GM23248 (cell line): ENCODE data around the gene PCYT2. TPM values are rescaled to one million over a fixed set of nuclear protein-coding genes. Genes with fewer than 3 reads are reported as not detected.

Source experiments
- DNase-seq: peaks from one replicate; pipeline ENCODE4 v3.0.0-alpha.2; 2015
- H2AFZ ChIP-seq: fragments of 200-600 bp; sonication (generic); 2 replicates; pipeline ENCODE4 v1.6.1; 2016; ENCODE audit warnings: antibody characterized with exemption
- H3F3A ChIP-seq: fragments of 200-600 bp; sonication (generic); 2 replicates; pipeline ENCODE4 v1.6.1; 2016; ENCODE audit warnings: mild to moderate bottlenecking, antibody characterized with exemption, mixed run types; ENCODE audit not compliant: insufficient read depth
- H3K27ac ChIP-seq: fragments of 200-600 bp; sonication (generic); 2 replicates; pipeline ENCODE4 v1.5.1; 2016; ENCODE audit warnings: mild to moderate bottlenecking
- H3K27me3 ChIP-seq: fragments of 200-600 bp; sonication (generic); replicated peaks from 2 replicates; pipeline ENCODE4 v1.6.1; 2016; ENCODE audit warnings: mild to moderate bottlenecking; ENCODE audit not compliant: insufficient read depth
- H3K36me3 ChIP-seq: fragments of 200-600 bp; sonication (generic); 2 replicates; pipeline ENCODE4 v1.6.1; 2016; ENCODE audit warnings: low read depth, mild to moderate bottlenecking
- H3K4me1 ChIP-seq: fragments of 200-600 bp; sonication (generic); 2 replicates; pipeline ENCODE4 v1.6.1; 2016; ENCODE audit warnings: mild to moderate bottlenecking; ENCODE audit not compliant: insufficient read depth
- H3K4me2 ChIP-seq: fragments of 200-600 bp; sonication (generic); one replicate; pipeline ENCODE4 v1.6.1; 2016; ENCODE audit warnings: mild to moderate bottlenecking; ENCODE audit not compliant: unreplicated experiment
- H3K4me3 ChIP-seq: fragments of 200-600 bp; sonication (generic); 2 replicates; pipeline ENCODE4 v1.5.1; 2016; ENCODE audit warnings: mild to moderate bottlenecking
- H3K79me2 ChIP-seq: fragments of 200-600 bp; sonication (generic); 2 replicates; pipeline ENCODE4 v1.6.1; 2016; ENCODE audit warnings: mild to moderate bottlenecking; ENCODE audit not compliant: insufficient read depth
- H3K9ac ChIP-seq: fragments of 200-600 bp; sonication (generic); 2 replicates; pipeline ENCODE4 v1.6.1; 2016; ENCODE audit warnings: mild to moderate bottlenecking
- H3K9me2 ChIP-seq: fragments of 200-600 bp; sonication (generic); 2 replicates; pipeline ENCODE4 v1.6.1; 2016; ENCODE audit warnings: mixed run types, mild to moderate bottlenecking, moderate library complexity; ENCODE audit not compliant: insufficient read depth
- H3K9me3 ChIP-seq: fragments of 200-600 bp; sonication (generic); one replicate; pipeline ENCODE4 v1.6.1; 2017; ENCODE audit warnings: low read depth
- H4K20me1 ChIP-seq: fragments of 200-600 bp; sonication (generic); 2 replicates; pipeline ENCODE4 v1.6.0; 2016; ENCODE audit not compliant: insufficient read depth
- EZH2 ChIP-seq: fragments of 200-600 bp; sonication (generic); IDR thresholded peaks from 2 replicates; pipeline ENCODE4 v1.6.1; 2018; ENCODE audit warnings: antibody characterized with exemption, mild to moderate bottlenecking; ENCODE audit not compliant: insufficient read depth, poor library complexity, severe bottlenecking
- EZH2phosphoT487 ChIP-seq: fragments of 200-600 bp; sonication (generic); IDR thresholded peaks from 2 replicates; pipeline ENCODE4 v1.6.1; 2018; ENCODE audit warnings: antibody characterized with exemption, moderate library complexity, mild to moderate bottlenecking, low read depth; ENCODE audit not compliant: insufficient read depth
- WGBS, 2 experiments: methylation state at CpG; one replicate each; pipeline ENCODE4 v1.1.6; 2015 to 2017; ENCODE audit warnings: low lambda C conversion rate in 2 of 2, low coverage in 1 of 2; ENCODE audit errors: missing lambda C conversion rate in 2 of 2; 5-methylcytosine and 5-hydroxymethylcytosine counted together
- in situ Hi-C: fragments of 300-500 bp; cut with MboI; formaldehyde crosslinking; loops from 2 replicates; pipeline ENCODE4 v1.15.0; 2020
- polyA plus RNA-seq: library from polyadenylated mRNA; unstranded; fragments of >200 nt; fragmentation: Nextera tagmentation; extraction: Ambion mirVana; gene quantifications from 2 replicates; pipeline ENCODE4 v1.2.1, GENCODE V29; 2016
- total RNA-seq: library from RNA; depleted of rRNA; stranded (reverse); fragments of >200 nt; shearing (Covaris generic); gene quantifications from 2 replicates; pipeline ENCODE4 v1.2.3, GENCODE V29; 2014

The PCYT2 gene
- total and polyA plus RNA-seq, 2 experiments from 2014 or later: 25.6 to 36.9 TPM

GRCh38 chr17:81877569-81877968 is 33.6 kb downstream of the PCYT2 start:
- H2AFZ ChIP-seq: no peak overlapping the region

GRCh38 chr17:81871387-81872230 is 39.6 kb downstream of the PCYT2 start:
- DNase-seq: peak; percentile 95
- in situ Hi-C loops: no loop called here
- Histone ChIP-seq H3K27me3 (no peaks in the 10 kb centered on the region), H4K20me1 (no peaks in the 10 kb centered on the region), H3K36me3 (no peaks in the 10 kb centered on the region), H3K9me3 (no peaks in the 10 kb centered on the region), H3K4me1 (peaks cover 5% of the 10 kb centered on the region), H3F3A (peaks cover 20% of the 10 kb centered on the region), H3K9me2 (no peaks in the 10 kb centered on the region), H3K4me2 (peak overlapping the region; percentile 78), H2AFZ (peak overlapping the region; percentile 75), H3K9ac (peak overlapping the region; percentile 96), H3K4me3 (peak overlapping the region; percentile 86), H3K27ac (peak overlapping the region; percentile 90), H3K79me2 (peaks cover 43% of the 10 kb centered on the region)
- TF ChIP-seq EZH2phosphoT487 (no peak), EZH2 (no peak)
- 1 to 2% methylated on average over 65 to 85 of the region's 86 CpGs for WGBS, 2 experiments

More at GRCh38 chr17:81877569-81877968, 33.6 kb downstream of the PCYT2 start:
- WGBS, 2 experiments: 95 to 100% methylated on average over 5 of the region's 5 CpGs
- Histone ChIP-seq H3K9me3 (no peaks in the 10 kb centered on the region), H3K36me3 (peaks cover 8% of the 10 kb centered on the region), H3K9me2 (no peaks in the 10 kb centered on the region), H3K27ac (no peak overlapping the region), H3K4me2 (no peak overlapping the region), H3K79me2 (peaks cover 23% of the 10 kb centered on the region), H4K20me1 (no peaks in the 10 kb centered on the region), H3K9ac (no peak overlapping the region), H3F3A (peaks cover 22% of the 10 kb centered on the region), H3K4me1 (peaks cover under 1% of the 10 kb centered on the region; the same call in 1 of the 2 replicates), H3K27me3 (no peaks in the 10 kb centered on the region), H3K4me3 (no peak overlapping the region)
- in situ Hi-C loops: no loop called here
- no peak for DNase-seq
- TF ChIP-seq EZH2 (no peak), EZH2phosphoT487 (no peak)

- H3K4me1 ChIP-seq: peaks cover 5% of the 10 kb centered on the region
- 1% methylated on average over 29 of the region's 64 CpGs; no CpG with 5 or more reads in 1 of the 2 experiments for WGBS, 2 experiments
Measured at GRCh38 chr17:81870981-81871386, 40.2 kb downstream of the PCYT2 start, which contains the start of gene ARHGDIA. ARHGDIA (minus strand) TSS chr17:81871337; CDS start chr17:81869930, 1,407 bp downstream.

DNA sequence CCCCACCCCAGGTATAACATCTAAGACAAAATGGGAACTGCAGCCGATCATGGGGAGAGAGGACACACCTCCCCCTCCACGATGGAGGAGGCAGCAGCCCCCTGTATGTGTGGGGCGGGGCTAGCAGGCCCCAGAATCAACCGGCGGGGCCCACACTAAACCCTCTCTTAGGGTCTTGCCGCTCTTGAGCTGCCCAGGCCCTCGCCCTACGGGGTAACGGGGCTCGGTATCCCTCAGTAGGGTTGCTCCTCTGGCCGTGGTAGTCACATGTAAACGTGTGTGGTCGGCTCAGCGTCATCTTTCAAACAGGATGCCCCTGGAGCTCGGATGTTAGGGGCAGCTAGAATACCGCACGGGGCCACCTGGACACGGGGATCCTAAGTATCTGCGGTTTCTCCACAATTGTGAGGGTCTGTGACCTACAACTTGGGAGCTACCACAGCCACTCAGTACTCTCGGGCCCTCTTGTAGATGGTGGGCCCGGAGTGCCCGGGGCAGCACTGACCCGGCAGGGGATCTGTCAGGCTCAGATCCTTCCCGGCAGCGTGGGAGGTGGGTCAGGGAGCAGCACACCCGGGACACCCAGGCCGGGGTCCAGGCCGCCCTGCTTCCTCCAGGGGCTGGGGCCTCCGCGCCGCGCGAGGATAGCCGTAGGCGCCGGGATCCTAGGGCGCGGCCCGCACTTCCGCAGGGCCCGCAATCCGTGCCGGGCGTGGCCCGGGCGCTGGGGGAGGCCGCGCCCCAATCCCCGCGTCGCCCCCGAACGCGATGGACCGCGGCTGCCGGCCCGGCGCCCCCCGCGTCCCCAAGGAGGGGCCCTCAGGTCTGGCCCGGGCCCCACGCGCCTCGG is 40.8 kb downstream of the PCYT2 start:
- H3K79me2 ChIP-seq: peaks cover 53% of the 10 kb centered on the region
- in situ Hi-C loops: no loop called here
- TF ChIP-seq EZH2 (no peak), EZH2phosphoT487 (no peak)
- H3K4me3 ChIP-seq: peak overlapping the region; percentile 94
- H3K27me3 ChIP-seq: no peaks in the 10 kb centered on the region
- H3K9me2 ChIP-seq: no peaks in the 10 kb centered on the region
- no peaks in the 10 kb centered on the region for H3K36me3 ChIP-seq
- WGBS, 2 experiments: 2% methylated on average over 44 to 57 of the region's 65 CpGs
- peak overlapping the region; percentile 95 for H3K4me2 ChIP-seq
- no peak overlapping the region for H2AFZ ChIP-seq
- peak; percentile 82 for DNase-seq
- H3K4me1 ChIP-seq: peaks cover 5% of the 10 kb centered on the region
- H3K9me3 ChIP-seq: no peaks in the 10 kb centered on the region
- H3F3A ChIP-seq: peaks cover 31% of the 10 kb centered on the region
- no peaks in the 10 kb centered on the region for H4K20me1 ChIP-seq
- peak overlapping the region; percentile 98 for H3K9ac ChIP-seq
- H3K27ac ChIP-seq: peak overlapping the region; percentile 90

More at GRCh38 chr17:81870981-81871386, 40.2 kb downstream of the PCYT2 start, which contains the start of gene ARHGDIA:
- Histone ChIP-seq H3K79me2 (peaks cover 47% of the 10 kb centered on the region), H3K4me3 (peak within 1 kb of the TSS; percentile 94), H3K27me3 (no peaks in the 10 kb centered on the region), H3K9me2 (no peaks in the 10 kb centered on the region), H3K36me3 (no peaks in the 10 kb centered on the region), H4K20me1 (no peaks in the 10 kb centered on the region), H3K27ac (peak within 1 kb of the TSS; percentile 90), H2AFZ (peak within 1 kb of the TSS; percentile 75), H3K9me3 (no peaks in the 10 kb centered on the region), H3F3A (peaks cover 26% of the 10 kb centered on the region), H3K4me2 (peak within 1 kb of the TSS; percentile 95), H3K9ac (peak within 1 kb of the TSS; percentile 98)
- TF ChIP-seq EZH2 (no peak), EZH2phosphoT487 (no peak)
- in situ Hi-C loops: no loop called here
- no peak for DNase-seq
